ENCODE results near the gene GARRE1. TPM values are rescaled to one million over a fixed set of nuclear protein-coding genes. Genes with fewer than 3 reads are reported as not detected.
A peak's percentile ranks its signal among the peaks of the same experiment; 100 is the strongest.

GARRE1 gene
- total and polyA plus RNA-seq, 4 donors, result 4.0 to 13.7 (median 9.0) TPM

DNA sequence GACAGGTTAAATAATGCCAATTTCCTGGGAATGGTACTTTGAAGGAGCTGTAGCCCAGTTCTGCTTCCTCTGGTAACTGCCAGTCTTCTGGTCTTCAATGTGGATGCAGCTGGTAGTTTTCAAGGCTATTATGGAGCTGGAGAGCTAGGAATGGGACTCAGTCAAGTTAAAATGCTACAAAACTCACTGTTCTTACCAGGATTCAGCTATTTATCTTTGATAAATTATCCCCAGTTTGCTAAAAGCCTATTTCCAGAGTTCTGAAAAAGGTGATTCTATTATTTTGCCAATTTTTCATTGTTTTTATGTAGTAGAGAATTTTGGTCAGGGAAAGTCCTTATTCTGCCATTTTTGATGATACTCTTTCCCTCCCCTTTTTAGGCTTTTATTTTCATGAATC, 40.7 kb downstream of the GARRE1 start:
- H3K27me3 ChIP-seq (ENCODE audit: control insufficient read depth in 4 of 4, insufficient read depth in 4 of 4, low read length in 3 of 4), result no peaks in the 10 kb centered on the region
- peaks cover 0 to 2% (median 0%) of the 10 kb centered on the region in 4 donors for H3K36me3 ChIP-seq (ENCODE audit: control insufficient read depth in 4 of 4, insufficient read depth in 3 of 4, low read depth in 1 of 4, low read length in 3 of 4)
- H3K27ac ChIP-seq (ENCODE audit: low read depth in 1 of 2, low read length in 2 of 2), result no peak overlapping the region
- H3K9ac ChIP-seq (ENCODE audit: low read depth in 1 of 2, low read length in 2 of 2), result no peak overlapping the region
- H3K4me3 ChIP-seq (ENCODE audit: low read depth in 1 of 3, low read length in 3 of 3), result no peak overlapping the region
- TF ChIP-seq, protein P1, sequence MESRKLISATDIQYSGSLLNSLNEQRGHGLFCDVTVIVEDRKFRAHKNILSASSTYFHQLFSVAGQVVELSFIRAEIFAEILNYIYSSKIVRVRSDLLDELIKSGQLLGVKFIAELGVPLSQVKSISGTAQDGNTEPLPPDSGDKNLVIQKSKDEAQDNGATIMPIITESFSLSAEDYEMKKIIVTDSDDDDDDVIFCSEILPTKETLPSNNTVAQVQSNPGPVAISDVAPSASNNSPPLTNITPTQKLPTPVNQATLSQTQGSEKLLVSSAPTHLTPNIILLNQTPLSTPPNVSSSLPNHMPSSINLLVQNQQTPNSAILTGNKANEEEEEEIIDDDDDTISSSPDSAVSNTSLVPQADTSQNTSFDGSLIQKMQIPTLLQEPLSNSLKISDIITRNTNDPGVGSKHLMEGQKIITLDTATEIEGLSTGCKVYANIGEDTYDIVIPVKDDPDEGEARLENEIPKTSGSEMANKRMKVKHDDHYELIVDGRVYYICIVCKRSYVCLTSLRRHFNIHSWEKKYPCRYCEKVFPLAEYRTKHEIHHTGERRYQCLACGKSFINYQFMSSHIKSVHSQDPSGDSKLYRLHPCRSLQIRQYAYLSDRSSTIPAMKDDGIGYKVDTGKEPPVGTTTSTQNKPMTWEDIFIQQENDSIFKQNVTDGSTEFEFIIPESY (IDR thresholded peaks at IDR 0.05), result no peak
- no peak for TF ChIP-seq FOXA2 (IDR thresholded peaks at IDR 0.05)
- TF ChIP-seq SP1 (IDR thresholded peaks at IDR 0.05), result no peak
- TF ChIP-seq FOXA1 (IDR thresholded peaks at IDR 0.05), result no peak
- no peak for TF ChIP-seq YY1 (IDR thresholded peaks at IDR 0.05)
- no peak for TF ChIP-seq TAF1 (conservative IDR thresholded peaks at IDR 0.05)
- TF ChIP-seq JUND (IDR thresholded peaks at IDR 0.05), result no peak
- H3K4me1 ChIP-seq (ENCODE audit: control insufficient read depth in 4 of 4, insufficient read depth in 4 of 4, low read length in 3 of 4), result peaks cover 2 to 10% (median 7%) of the 10 kb centered on the region in 4 donors
- DNase-seq (ENCODE audit: low spot score), result no peak
- H3K9me3 ChIP-seq (ENCODE audit: control insufficient read depth in 4 of 4, low read length in 3 of 4), result no peaks in the 10 kb centered on the region

DNA sequence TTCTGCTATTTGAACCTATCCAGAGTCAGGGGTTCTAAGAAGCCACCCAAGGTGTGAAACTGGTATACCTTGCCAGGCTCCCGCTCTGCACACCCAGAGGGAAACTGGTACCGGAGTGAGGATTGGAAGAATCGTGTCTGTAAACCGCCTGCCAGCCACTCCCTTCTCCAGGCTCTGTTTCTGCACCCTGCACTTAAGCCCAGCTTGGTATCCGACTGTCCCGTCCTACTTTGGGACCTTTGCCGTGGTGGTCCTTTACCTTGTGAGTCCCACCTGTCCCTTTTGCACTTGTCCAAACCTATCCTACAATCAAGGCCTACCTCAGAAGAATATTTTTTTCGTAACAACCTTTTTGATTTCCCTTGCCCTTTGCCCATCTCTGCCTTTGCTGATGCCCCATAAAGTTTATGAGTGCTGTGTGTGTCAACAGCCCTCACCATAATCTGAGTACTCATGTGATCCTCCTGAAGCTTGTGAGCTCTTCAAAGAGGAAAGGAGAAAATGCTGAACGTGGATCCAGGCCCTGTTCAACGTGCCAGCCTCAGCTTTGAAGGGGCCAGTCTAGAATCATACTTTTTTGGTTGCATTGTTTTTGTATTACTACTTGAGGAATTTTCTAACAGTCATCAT, 44.7 kb downstream of the GARRE1 start:
- Histone ChIP-seq H3K27me3 (ENCODE audit: control insufficient read depth in 4 of 4, insufficient read depth in 4 of 4, low read length in 3 of 4) (no peaks in the 10 kb centered on the region), H3K36me3 (ENCODE audit: control insufficient read depth in 4 of 4, insufficient read depth in 3 of 4, low read depth in 1 of 4, low read length in 3 of 4) (peaks cover 0 to 11% (median 6%) of the 10 kb centered on the region in 4 donors), H3K27ac (ENCODE audit: low read depth in 1 of 2, low read length in 2 of 2) (peak overlapping the region in 1 of 2 donors; percentile 46), H3K4me3 (ENCODE audit: low read depth in 1 of 3, low read length in 3 of 3) (no peak overlapping the region), H3K4me1 (ENCODE audit: control insufficient read depth in 4 of 4, insufficient read depth in 4 of 4, low read length in 3 of 4) (peaks cover 2 to 10% (median 7%) of the 10 kb centered on the region in 4 donors), H3K9ac (ENCODE audit: low read depth in 1 of 2, low read length in 2 of 2) (no peak overlapping the region), H3K9me3 (ENCODE audit: control insufficient read depth in 4 of 4, low read length in 3 of 4) (no peaks in the 10 kb centered on the region)
- TF ChIP-seq HNF4A (conservative IDR thresholded peaks at IDR 0.05) (peak; percentile 30 to 42), TAF1 (conservative IDR thresholded peaks at IDR 0.05) (no peak), YY1 (IDR thresholded peaks at IDR 0.05) (no peak), SP1 (IDR thresholded peaks at IDR 0.05) (peak; percentile 48), HNF4G (IDR thresholded peaks at IDR 0.05) (no peak), NR2F2 (IDR thresholded peaks at IDR 0.05) (no peak), GABPA (IDR thresholded peaks at IDR 0.05 in 1 of 2, conservative IDR thresholded peaks at IDR 0.05 in 1 of 2) (no peak), FOXA1 (IDR thresholded peaks at IDR 0.05) (no peak), RAD21 (IDR thresholded peaks at IDR 0.05) (no peak), RXRA (IDR thresholded peaks at IDR 0.05) (no peak), EGR1 (IDR thresholded peaks at IDR 0.05; ENCODE audit: low read depth in 2 of 2) (no peak), FOXA2 (IDR thresholded peaks at IDR 0.05) (peak; percentile 23), JUND (IDR thresholded peaks at IDR 0.05) (no peak)
- TF ChIP-seq, protein P2, sequence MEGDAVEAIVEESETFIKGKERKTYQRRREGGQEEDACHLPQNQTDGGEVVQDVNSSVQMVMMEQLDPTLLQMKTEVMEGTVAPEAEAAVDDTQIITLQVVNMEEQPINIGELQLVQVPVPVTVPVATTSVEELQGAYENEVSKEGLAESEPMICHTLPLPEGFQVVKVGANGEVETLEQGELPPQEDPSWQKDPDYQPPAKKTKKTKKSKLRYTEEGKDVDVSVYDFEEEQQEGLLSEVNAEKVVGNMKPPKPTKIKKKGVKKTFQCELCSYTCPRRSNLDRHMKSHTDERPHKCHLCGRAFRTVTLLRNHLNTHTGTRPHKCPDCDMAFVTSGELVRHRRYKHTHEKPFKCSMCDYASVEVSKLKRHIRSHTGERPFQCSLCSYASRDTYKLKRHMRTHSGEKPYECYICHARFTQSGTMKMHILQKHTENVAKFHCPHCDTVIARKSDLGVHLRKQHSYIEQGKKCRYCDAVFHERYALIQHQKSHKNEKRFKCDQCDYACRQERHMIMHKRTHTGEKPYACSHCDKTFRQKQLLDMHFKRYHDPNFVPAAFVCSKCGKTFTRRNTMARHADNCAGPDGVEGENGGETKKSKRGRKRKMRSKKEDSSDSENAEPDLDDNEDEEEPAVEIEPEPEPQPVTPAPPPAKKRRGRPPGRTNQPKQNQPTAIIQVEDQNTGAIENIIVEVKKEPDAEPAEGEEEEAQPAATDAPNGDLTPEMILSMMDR (IDR thresholded peaks at IDR 0.05; ENCODE audit: low read depth, low read length, missing input control), result no peak
- TF ChIP-seq, protein P1 (IDR thresholded peaks at IDR 0.05), result no peak
- TF ChIP-seq, protein P3, sequence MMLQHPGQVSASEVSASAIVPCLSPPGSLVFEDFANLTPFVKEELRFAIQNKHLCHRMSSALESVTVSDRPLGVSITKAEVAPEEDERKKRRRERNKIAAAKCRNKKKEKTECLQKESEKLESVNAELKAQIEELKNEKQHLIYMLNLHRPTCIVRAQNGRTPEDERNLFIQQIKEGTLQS (IDR thresholded peaks at IDR 0.05), result no peak
- TF ChIP-seq, protein P4, sequence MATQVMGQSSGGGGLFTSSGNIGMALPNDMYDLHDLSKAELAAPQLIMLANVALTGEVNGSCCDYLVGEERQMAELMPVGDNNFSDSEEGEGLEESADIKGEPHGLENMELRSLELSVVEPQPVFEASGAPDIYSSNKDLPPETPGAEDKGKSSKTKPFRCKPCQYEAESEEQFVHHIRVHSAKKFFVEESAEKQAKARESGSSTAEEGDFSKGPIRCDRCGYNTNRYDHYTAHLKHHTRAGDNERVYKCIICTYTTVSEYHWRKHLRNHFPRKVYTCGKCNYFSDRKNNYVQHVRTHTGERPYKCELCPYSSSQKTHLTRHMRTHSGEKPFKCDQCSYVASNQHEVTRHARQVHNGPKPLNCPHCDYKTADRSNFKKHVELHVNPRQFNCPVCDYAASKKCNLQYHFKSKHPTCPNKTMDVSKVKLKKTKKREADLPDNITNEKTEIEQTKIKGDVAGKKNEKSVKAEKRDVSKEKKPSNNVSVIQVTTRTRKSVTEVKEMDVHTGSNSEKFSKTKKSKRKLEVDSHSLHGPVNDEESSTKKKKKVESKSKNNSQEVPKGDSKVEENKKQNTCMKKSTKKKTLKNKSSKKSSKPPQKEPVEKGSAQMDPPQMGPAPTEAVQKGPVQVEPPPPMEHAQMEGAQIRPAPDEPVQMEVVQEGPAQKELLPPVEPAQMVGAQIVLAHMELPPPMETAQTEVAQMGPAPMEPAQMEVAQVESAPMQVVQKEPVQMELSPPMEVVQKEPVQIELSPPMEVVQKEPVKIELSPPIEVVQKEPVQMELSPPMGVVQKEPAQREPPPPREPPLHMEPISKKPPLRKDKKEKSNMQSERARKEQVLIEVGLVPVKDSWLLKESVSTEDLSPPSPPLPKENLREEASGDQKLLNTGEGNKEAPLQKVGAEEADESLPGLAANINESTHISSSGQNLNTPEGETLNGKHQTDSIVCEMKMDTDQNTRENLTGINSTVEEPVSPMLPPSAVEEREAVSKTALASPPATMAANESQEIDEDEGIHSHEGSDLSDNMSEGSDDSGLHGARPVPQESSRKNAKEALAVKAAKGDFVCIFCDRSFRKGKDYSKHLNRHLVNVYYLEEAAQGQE (IDR thresholded peaks at IDR 0.05), result no peak
- TF ChIP-seq, protein P5, sequence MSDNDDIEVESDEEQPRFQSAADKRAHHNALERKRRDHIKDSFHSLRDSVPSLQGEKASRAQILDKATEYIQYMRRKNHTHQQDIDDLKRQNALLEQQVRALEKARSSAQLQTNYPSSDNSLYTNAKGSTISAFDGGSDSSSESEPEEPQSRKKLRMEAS (IDR thresholded peaks at IDR 0.05), result no peak
- WGBS, result 76% methylated on average over 10 of the region's 10 CpGs
- DNase-seq (ENCODE audit: low spot score), result no peak
